Measurements from ENCODE around the gene CDYL2.

DNA sequence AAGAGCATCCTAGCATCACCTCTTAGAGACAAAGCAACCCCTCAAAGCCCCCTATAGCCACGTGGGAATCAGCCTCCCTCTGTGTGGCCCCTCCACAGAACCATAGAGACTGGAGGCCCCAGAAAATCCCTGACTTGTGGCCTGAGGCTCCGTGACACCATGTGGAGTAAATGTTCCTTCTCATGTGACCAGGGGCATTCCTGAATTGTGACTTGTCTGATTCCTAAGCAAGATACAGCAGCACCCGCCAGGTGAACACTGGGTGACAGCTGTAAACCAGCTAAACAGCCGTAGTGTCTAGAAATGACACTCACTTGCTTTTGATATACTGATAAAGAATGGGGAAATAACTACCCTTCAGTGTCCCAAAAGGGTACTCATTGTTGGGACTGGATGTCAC is 184.6 kb downstream of the CDYL2 start:
- TF ChIP-seq ZFP3 (CRISPR knock-in tag; IDR thresholded peaks at IDR 0.05) (no peak), BACH2 (CRISPR knock-in tag; IDR thresholded peaks at IDR 0.05; ENCODE audit: borderline replicate concordance) (no peak), RARB (CRISPR knock-in tag; IDR thresholded peaks at IDR 0.05) (no peak), PATZ1 (CRISPR knock-in tag; IDR thresholded peaks at IDR 0.05; ENCODE audit: borderline replicate concordance) (no peak), POU6F1 (CRISPR knock-in tag; IDR thresholded peaks at IDR 0.05; ENCODE audit: borderline replicate concordance, low read depth) (no peak)
- TF ChIP-seq, protein P1, sequence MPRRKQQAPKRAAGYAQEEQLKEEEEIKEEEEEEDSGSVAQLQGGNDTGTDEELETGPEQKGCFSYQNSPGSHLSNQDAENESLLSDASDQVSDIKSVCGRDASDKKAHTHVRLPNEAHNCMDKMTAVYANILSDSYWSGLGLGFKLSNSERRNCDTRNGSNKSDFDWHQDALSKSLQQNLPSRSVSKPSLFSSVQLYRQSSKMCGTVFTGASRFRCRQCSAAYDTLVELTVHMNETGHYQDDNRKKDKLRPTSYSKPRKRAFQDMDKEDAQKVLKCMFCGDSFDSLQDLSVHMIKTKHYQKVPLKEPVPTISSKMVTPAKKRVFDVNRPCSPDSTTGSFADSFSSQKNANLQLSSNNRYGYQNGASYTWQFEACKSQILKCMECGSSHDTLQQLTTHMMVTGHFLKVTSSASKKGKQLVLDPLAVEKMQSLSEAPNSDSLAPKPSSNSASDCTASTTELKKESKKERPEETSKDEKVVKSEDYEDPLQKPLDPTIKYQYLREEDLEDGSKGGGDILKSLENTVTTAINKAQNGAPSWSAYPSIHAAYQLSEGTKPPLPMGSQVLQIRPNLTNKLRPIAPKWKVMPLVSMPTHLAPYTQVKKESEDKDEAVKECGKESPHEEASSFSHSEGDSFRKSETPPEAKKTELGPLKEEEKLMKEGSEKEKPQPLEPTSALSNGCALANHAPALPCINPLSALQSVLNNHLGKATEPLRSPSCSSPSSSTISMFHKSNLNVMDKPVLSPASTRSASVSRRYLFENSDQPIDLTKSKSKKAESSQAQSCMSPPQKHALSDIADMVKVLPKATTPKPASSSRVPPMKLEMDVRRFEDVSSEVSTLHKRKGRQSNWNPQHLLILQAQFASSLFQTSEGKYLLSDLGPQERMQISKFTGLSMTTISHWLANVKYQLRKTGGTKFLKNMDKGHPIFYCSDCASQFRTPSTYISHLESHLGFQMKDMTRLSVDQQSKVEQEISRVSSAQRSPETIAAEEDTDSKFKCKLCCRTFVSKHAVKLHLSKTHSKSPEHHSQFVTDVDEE (CRISPR knock-in tag; IDR thresholded peaks at IDR 0.05) = no peak

Data from SK-N-SH treated with all-trans-retinoic acid at 6 μM for 48 hours (cell line).